HCT116 (cell line): ENCODE results near the gene TJP3. TPM values are rescaled to one million over a fixed set of nuclear protein-coding genes. Genes with fewer than 3 reads are reported as not detected.

Experiments
- ATAC-seq: fragments of 200-7000 bp; cut with Tn5 transposase; 2 replicates; pipeline ENCODE4 v1.9.1; 2020; ENCODE audit warnings: mild to moderate bottlenecking, moderate library complexity
- BruUV-seq: library from RNA; stranded (reverse); fragments of 400-500 nt; replicated peaks from 2 replicates; lab custom pipeline; 2021; lab: Mats Ljungman, UMichigan
- CTCF ChIA-PET: fragments of 300-600 bp; sonication (Branson Sonifier 250); formaldehyde crosslinking; loops from one replicate; lab custom pipeline; 2021; ENCODE audit warnings: antibody characterized with exemption; lab: Charles Lee
- POLR2A ChIA-PET: fragments of 300-600, 350-600 bp; sonication (Branson Sonifier 250); formaldehyde crosslinking; loops from one replicate; lab custom pipeline; 2021; ENCODE audit warnings: antibody characterized with exemption; lab: Charles Lee
- RAD21 ChIA-PET, 2 experiments: fragments of 300-600 bp; sonication (Branson Sonifier 250); formaldehyde crosslinking; loops; one replicate each; lab custom pipeline; 2023; ENCODE audit warnings: low total read pairs in 2 of 2; ENCODE audit not compliant: uncharacterized antibody in 2 of 2, unreplicated experiment in 2 of 2, low non-redundant PET in 1 of 2; lab: Charles Lee
- DNase-seq: peaks from one replicate; pipeline ENCODE4 v3.0.0-alpha.2; 2010; ENCODE audit warnings: low read depth, low spot score
- H2AFZ ChIP-seq: fragments of 200-600 bp; shearing (Covaris generic), sonication (generic); 2 replicates; pipeline ENCODE4 v1.6.1; 2017; ENCODE audit warnings: low read depth, mixed run types, mixed read lengths, antibody characterized with exemption, low read length; ENCODE audit not compliant: poor library complexity, severe bottlenecking
- H3K27ac ChIP-seq: 2 replicates; pipeline ENCODE4 v1.5.1; 2012; ENCODE audit warnings: low read depth, low read length
- H3K27me3 ChIP-seq: fragments of 200-600 bp; sonication (generic); 2 replicates; pipeline ENCODE4 v1.6.1; 2016; ENCODE audit warnings: mixed run types, low read length, mixed read lengths; ENCODE audit not compliant: insufficient read depth
- H3K36me3 ChIP-seq, 2 experiments: fragments of 200-500 bp in 1 of 2; fragments of 200-600 bp in 1 of 2; sonication (Bioruptor generic) in 1 of 2; sonication (generic) in 1 of 2; 2 replicates each; pipeline versions ENCODE4 v1.5.1 to v1.6.1; 2014 to 2016; ENCODE audit warnings: low read length in 2 of 2, inconsistent platforms in 1 of 2, mixed read lengths in 1 of 2, mixed run types in 1 of 2; ENCODE audit not compliant: insufficient read depth in 2 of 2, control insufficient read depth in 1 of 2
- H3K4me1 ChIP-seq, 2 experiments: fragments of 200-600 bp in 1 of 2; sonication (generic) in 1 of 2; 2 replicates each; pipeline versions ENCODE4 v1.5.1 to v1.6.1; 2012 to 2017; ENCODE audit warnings: low read length in 2 of 2, inconsistent platforms in 1 of 2, mild to moderate bottlenecking in 1 of 2, mixed read lengths in 1 of 2, mixed run types in 1 of 2, moderate library complexity in 1 of 2; ENCODE audit not compliant: insufficient read depth in 2 of 2, control insufficient read depth in 1 of 2
- H3K4me2 ChIP-seq: fragments of 200-600 bp; sonication (generic); 2 replicates; pipeline ENCODE4 v1.6.1; 2017; ENCODE audit warnings: mixed run types, low read length, mixed read lengths
- H3K4me3 ChIP-seq, 2 experiments: fragments of 200-600 bp in 1 of 2; sonication (generic) in 1 of 2; replicated peaks in 1 of 2; 2 replicates each; pipeline ENCODE4 v1.5.1; 2011 to 2016; ENCODE audit warnings: low read length in 2 of 2, control low read depth in 1 of 2, low read depth in 1 of 2, mild to moderate bottlenecking in 1 of 2, mixed read lengths in 1 of 2, mixed run types in 1 of 2
- H3K79me2 ChIP-seq: fragments of 200-600 bp; sonication (generic); 2 replicates; pipeline ENCODE4 v1.6.1; 2017; ENCODE audit warnings: mild to moderate bottlenecking, mixed run types, low read length, moderate library complexity, mixed read lengths; ENCODE audit not compliant: insufficient read depth
- H3K9ac ChIP-seq: fragments of 200-600 bp; sonication (generic); 2 replicates; pipeline ENCODE4 v1.6.1; 2016; ENCODE audit warnings: low read length, mixed read lengths
- H3K9me2 ChIP-seq: fragments of 200-600 bp; sonication (generic), shearing (Covaris generic); 2 replicates; pipeline ENCODE4 v1.6.1; 2017; ENCODE audit warnings: mixed run types, mild to moderate bottlenecking, moderate library complexity; ENCODE audit not compliant: insufficient read depth
- H3K9me3 ChIP-seq, 2 experiments: fragments of 200-500 bp in 1 of 2; fragments of 200-600 bp in 1 of 2; sonication (Bioruptor generic) in 1 of 2; sonication (generic) in 1 of 2; 2 replicates each; pipeline ENCODE4 v1.6.1; 2014 to 2017; ENCODE audit warnings: low read length in 2 of 2, mixed read lengths in 2 of 2, inconsistent platforms in 1 of 2, low read depth in 1 of 2, mild to moderate bottlenecking in 1 of 2, mixed run types in 1 of 2, moderate library complexity in 1 of 2; ENCODE audit not compliant: control insufficient read depth in 1 of 2, insufficient read depth in 1 of 2
- H4K20me1 ChIP-seq: fragments of 200-600 bp; sonication (generic), shearing (Covaris generic); 2 replicates; pipeline ENCODE4 v1.6.1; 2017; ENCODE audit warnings: mixed run types, mild to moderate bottlenecking, moderate library complexity; ENCODE audit not compliant: insufficient read depth
- CBX3 ChIP-seq: IDR thresholded peaks from 2 replicates; pipeline ENCODE4 v1.6.1; 2012; ENCODE audit warnings: low read depth
- EGR1 ChIP-seq: IDR thresholded peaks from 2 replicates; pipeline ENCODE4 v1.6.1; 2012; ENCODE audit warnings: low read depth
- ELF1 ChIP-seq: IDR thresholded peaks from 2 replicates; pipeline ENCODE4 v1.6.1; 2012; ENCODE audit warnings: low read depth, borderline replicate concordance
- EZH2 ChIP-seq: fragments of 200-600 bp; sonication (generic); IDR thresholded peaks from 2 replicates; pipeline ENCODE4 v1.6.1; 2017; ENCODE audit warnings: antibody characterized with exemption, mixed run types
- FOSL1 ChIP-seq: IDR thresholded peaks from 2 replicates; pipeline ENCODE4 v1.6.1; 2012; ENCODE audit warnings: low read depth
- JUND ChIP-seq: IDR thresholded peaks from 2 replicates; pipeline ENCODE4 v1.6.1; 2012
- POLR2A ChIP-seq: IDR thresholded peaks from 2 replicates; pipeline ENCODE4 v1.7.0; 2011; ENCODE audit warnings: borderline replicate concordance; ENCODE audit not compliant: insufficient read depth, insufficient read length; ENCODE audit errors: extremely low read depth
- POLR2AphosphoS5 ChIP-seq: IDR thresholded peaks from 2 replicates; pipeline ENCODE4 v1.6.1; 2011; ENCODE audit warnings: mild to moderate bottlenecking, low read depth, low read length, moderate library complexity
- RAD21 ChIP-seq: IDR thresholded peaks from 2 replicates; pipeline ENCODE4 v1.6.1; 2012; ENCODE audit warnings: low read depth, mild to moderate bottlenecking
- SP1 ChIP-seq: IDR thresholded peaks from 2 replicates; pipeline ENCODE4 v1.6.1; 2012; ENCODE audit warnings: low read depth
- SRF ChIP-seq: IDR thresholded peaks from 2 replicates; pipeline ENCODE4 v1.6.1; 2012; ENCODE audit warnings: low read depth
- YY1 ChIP-seq: IDR thresholded peaks from 2 replicates; pipeline ENCODE4 v1.6.1; 2011; ENCODE audit warnings: low read length, low read depth, moderate library complexity, mild to moderate bottlenecking; ENCODE audit not compliant: insufficient replicate concordance; ENCODE audit errors: extremely low read depth
- ZFX ChIP-seq: fragments of 450-650 bp; IDR thresholded peaks from 2 replicates; pipeline ENCODE4 v1.6.1; 2017
- ZNF274 ChIP-seq: fragments of 200-500 bp; sonication (Bioruptor generic); IDR thresholded peaks from 2 replicates; pipeline ENCODE4 v1.6.1; 2014; ENCODE audit warnings: mild to moderate bottlenecking, low read depth, low read length, inconsistent platforms
- intact Hi-C: fragments of 100-400 bp; cut with micrococcal nuclease; formaldehyde crosslinking; loops from 2 replicates; pipeline ENCODE4 v1.10.0; 2022
- total RNA-seq: library from RNA; stranded (reverse); gene quantifications from one replicate; pipeline ENCODE4 v1.2.1, GENCODE V29; 2021; ENCODE audit not compliant: unreplicated experiment
- TF ChIP-seq, protein P1 (sequence below): IDR thresholded peaks from 2 replicates; pipeline ENCODE4 v1.6.1; 2012
- TF ChIP-seq, protein P2 (sequence below): IDR thresholded peaks from 2 replicates; pipeline ENCODE4 v1.6.1; 2012; ENCODE audit warnings: low read depth
- TF ChIP-seq, protein P3 (sequence below): IDR thresholded peaks from 2 replicates; pipeline ENCODE4 v1.6.1; 2012
- TF ChIP-seq, protein P4 (sequence below): IDR thresholded peaks from 2 replicates; pipeline ENCODE4 v1.6.1; 2011; ENCODE audit warnings: mild to moderate bottlenecking, low read length, moderate library complexity; ENCODE audit not compliant: insufficient replicate concordance; ENCODE audit errors: extremely low read depth

TJP3 gene
- total RNA-seq, 1 experiment from 2014 or later: 69.6 TPM

DNA sequence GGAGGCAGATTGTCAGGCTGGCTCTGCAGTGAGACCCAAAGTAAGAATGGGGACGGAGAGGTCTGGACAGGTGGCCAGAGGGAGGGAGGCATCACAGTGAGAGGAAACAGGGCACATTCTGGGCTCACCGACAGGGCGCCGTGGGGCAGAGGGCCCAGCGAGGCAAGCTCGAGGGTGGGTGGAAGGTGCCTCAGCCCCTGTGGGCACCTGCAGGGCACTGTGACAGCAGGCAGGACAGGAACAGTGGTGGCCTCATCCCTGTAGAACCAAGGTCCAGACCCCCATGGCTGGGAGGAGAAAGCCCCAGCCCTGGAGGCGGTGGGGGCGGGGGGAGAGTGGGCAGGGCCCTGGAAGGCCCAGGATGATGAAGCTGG, 35.6 kb upstream of the TJP3 start:
- no peak for ATAC-seq
- RAD21 ChIA-PET: no interaction called here

DNA sequence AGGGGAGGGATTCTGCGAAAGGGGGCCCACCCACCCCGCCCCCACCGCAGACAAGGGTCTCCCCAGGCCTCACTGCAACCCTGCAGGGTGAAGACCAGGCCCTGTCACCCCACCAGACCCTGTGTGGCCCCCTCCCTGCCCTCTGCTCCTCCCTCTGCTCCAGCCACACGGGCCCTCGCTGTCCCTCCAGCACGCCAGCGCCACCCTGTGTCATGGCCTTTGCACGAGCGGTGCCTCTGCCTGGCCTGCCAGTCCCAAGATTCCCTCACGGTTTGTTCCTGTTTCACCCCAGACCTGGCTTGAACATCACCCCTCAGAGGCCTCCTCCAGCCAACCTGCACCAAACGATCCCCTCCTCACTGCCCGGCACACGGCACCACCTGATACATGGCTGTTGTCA, 35.2 kb upstream of the TJP3 start:
- Histone ChIP-seq H2AFZ (no peak overlapping the region), H3K9ac (no peak overlapping the region), H3K4me3 (no peak overlapping the region), H3K27ac (no peak overlapping the region), H3K79me2 (no peaks in the 10 kb centered on the region; the same call in 1 of the 2 replicates), H4K20me1 (no peaks in the 10 kb centered on the region), H3K9me3 (no peaks in the 10 kb centered on the region), H3K4me2 (no peak overlapping the region), H3K4me1 (no peaks in the 10 kb centered on the region), H3K36me3 (no peaks in the 10 kb centered on the region), H3K27me3 (no peaks in the 10 kb centered on the region), H3K9me2 (no peaks in the 10 kb centered on the region)
- intact Hi-C loops: no loop called here
- no peak for DNase-seq
- no TSS peak for BruUV-seq
- RAD21 ChIA-PET: no interaction called here
- CTCF ChIA-PET: no interaction called here
- ATAC-seq: no peak
- POLR2A ChIA-PET: no interaction called here
- TF ChIP-seq, protein P1, sequence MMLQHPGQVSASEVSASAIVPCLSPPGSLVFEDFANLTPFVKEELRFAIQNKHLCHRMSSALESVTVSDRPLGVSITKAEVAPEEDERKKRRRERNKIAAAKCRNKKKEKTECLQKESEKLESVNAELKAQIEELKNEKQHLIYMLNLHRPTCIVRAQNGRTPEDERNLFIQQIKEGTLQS: no peak
- TF ChIP-seq SP1 (no peak), ELF1 (no peak), POLR2AphosphoS5 (no peak), FOSL1 (no peak), ZFX (no peak), RAD21 (no peak), YY1 (no peak), CBX3 (no peak)
- TF ChIP-seq, protein P2, sequence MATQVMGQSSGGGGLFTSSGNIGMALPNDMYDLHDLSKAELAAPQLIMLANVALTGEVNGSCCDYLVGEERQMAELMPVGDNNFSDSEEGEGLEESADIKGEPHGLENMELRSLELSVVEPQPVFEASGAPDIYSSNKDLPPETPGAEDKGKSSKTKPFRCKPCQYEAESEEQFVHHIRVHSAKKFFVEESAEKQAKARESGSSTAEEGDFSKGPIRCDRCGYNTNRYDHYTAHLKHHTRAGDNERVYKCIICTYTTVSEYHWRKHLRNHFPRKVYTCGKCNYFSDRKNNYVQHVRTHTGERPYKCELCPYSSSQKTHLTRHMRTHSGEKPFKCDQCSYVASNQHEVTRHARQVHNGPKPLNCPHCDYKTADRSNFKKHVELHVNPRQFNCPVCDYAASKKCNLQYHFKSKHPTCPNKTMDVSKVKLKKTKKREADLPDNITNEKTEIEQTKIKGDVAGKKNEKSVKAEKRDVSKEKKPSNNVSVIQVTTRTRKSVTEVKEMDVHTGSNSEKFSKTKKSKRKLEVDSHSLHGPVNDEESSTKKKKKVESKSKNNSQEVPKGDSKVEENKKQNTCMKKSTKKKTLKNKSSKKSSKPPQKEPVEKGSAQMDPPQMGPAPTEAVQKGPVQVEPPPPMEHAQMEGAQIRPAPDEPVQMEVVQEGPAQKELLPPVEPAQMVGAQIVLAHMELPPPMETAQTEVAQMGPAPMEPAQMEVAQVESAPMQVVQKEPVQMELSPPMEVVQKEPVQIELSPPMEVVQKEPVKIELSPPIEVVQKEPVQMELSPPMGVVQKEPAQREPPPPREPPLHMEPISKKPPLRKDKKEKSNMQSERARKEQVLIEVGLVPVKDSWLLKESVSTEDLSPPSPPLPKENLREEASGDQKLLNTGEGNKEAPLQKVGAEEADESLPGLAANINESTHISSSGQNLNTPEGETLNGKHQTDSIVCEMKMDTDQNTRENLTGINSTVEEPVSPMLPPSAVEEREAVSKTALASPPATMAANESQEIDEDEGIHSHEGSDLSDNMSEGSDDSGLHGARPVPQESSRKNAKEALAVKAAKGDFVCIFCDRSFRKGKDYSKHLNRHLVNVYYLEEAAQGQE: no peak

More for the DNA sequence above, 35.6 kb upstream of the TJP3 start:
- no peaks in the 10 kb centered on the region for H3K9me2 ChIP-seq
- H3K27ac ChIP-seq: no peak overlapping the region
- no peak overlapping the region for H2AFZ ChIP-seq
- no peak overlapping the region for H3K4me3 ChIP-seq
- CTCF ChIA-PET: no interaction called here
- no peaks in the 10 kb centered on the region for H3K9me3 ChIP-seq
- H3K4me2 ChIP-seq: no peak overlapping the region
- POLR2A ChIA-PET: no interaction called here
- intact Hi-C loops: no loop called here
- H3K4me1 ChIP-seq: no peaks in the 10 kb centered on the region
- no peak overlapping the region for H3K9ac ChIP-seq
- no peaks in the 10 kb centered on the region for H3K36me3 ChIP-seq
- TF ChIP-seq POLR2A (no peak), ZFX (no peak), EGR1 (no peak), RAD21 (no peak), ZNF274 (no peak), ELF1 (no peak), SP1 (no peak), SRF (no peak), EZH2 (no peak), JUND (no peak)
- TF ChIP-seq, protein P3, sequence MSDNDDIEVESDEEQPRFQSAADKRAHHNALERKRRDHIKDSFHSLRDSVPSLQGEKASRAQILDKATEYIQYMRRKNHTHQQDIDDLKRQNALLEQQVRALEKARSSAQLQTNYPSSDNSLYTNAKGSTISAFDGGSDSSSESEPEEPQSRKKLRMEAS: no peak
- TF ChIP-seq, protein P4, sequence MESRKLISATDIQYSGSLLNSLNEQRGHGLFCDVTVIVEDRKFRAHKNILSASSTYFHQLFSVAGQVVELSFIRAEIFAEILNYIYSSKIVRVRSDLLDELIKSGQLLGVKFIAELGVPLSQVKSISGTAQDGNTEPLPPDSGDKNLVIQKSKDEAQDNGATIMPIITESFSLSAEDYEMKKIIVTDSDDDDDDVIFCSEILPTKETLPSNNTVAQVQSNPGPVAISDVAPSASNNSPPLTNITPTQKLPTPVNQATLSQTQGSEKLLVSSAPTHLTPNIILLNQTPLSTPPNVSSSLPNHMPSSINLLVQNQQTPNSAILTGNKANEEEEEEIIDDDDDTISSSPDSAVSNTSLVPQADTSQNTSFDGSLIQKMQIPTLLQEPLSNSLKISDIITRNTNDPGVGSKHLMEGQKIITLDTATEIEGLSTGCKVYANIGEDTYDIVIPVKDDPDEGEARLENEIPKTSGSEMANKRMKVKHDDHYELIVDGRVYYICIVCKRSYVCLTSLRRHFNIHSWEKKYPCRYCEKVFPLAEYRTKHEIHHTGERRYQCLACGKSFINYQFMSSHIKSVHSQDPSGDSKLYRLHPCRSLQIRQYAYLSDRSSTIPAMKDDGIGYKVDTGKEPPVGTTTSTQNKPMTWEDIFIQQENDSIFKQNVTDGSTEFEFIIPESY: no peak
- no peaks in the 10 kb centered on the region for H4K20me1 ChIP-seq
- no peak for DNase-seq
- no peaks in the 10 kb centered on the region; the same call in 1 of the 2 replicates for H3K79me2 ChIP-seq
- no peaks in the 10 kb centered on the region for H3K27me3 ChIP-seq
- BruUV-seq: no TSS peak
